Naive B cell (primary cell): ENCODE data around the gene ZNG1B. TPM values are rescaled to one million over a fixed set of nuclear protein-coding genes. Genes with fewer than 3 reads are reported as not detected.
A peak's percentile ranks its signal among the peaks of the same experiment; 100 is the strongest.
"Not testable (repeated sequence)": the region's sequence is repeated elsewhere in the genome, so short reads cannot be mapped to it uniquely, and the experiment has no call there.

Experiments
- ATAC-seq, 2 donors: fragments of 150-1000 bp; cut with Tn5 transposase; 2 replicates each; pipeline ENCODE4 v1.10.0; 2021; ENCODE audit warnings: low read depth in 2 of 2, mild to moderate bottlenecking in 2 of 2, moderate library complexity in 2 of 2
- DNase-seq: peaks from one replicate; pipeline ENCODE4 v3.0.0; 2022
- H3K27ac Mint-ChIP-seq, 6 donors: one replicate each; pipeline ENCODE4 v1.8.0; 2020 to 2022; ENCODE audit warnings: mild to moderate bottlenecking in 6 of 6, mixed read lengths in 6 of 6, moderate library complexity in 5 of 6, inconsistent platforms in 2 of 6
- H3K27me3 Mint-ChIP-seq, 3 donors: one replicate each; pipeline ENCODE4 v1.8.0; 2021 to 2022; ENCODE audit warnings: mixed read lengths in 3 of 3, mild to moderate bottlenecking in 1 of 3
- H3K36me3 Mint-ChIP-seq, 2 donors: one replicate each; pipeline ENCODE4 v1.8.0; 2020 to 2022; ENCODE audit warnings: mixed read lengths in 2 of 2, inconsistent platforms in 1 of 2, mild to moderate bottlenecking in 1 of 2
- H3K4me1 Mint-ChIP-seq, 3 donors: one replicate each; pipeline ENCODE4 v1.8.0; 2020 to 2022; ENCODE audit warnings: mixed read lengths in 3 of 3, inconsistent platforms in 1 of 3, mild to moderate bottlenecking in 1 of 3, moderate library complexity in 1 of 3
- H3K4me3 Mint-ChIP-seq, 8 donors: one replicate each; pipeline ENCODE4 v1.8.0; 2020 to 2022; ENCODE audit warnings: mild to moderate bottlenecking in 8 of 8, mixed read lengths in 8 of 8, moderate library complexity in 8 of 8, inconsistent platforms in 2 of 8
- H3K9me3 Mint-ChIP-seq, 7 donors: one replicate each; pipeline ENCODE4 v1.8.0; 2020 to 2022; ENCODE audit warnings: mixed read lengths in 7 of 7, mild to moderate bottlenecking in 5 of 7, inconsistent platforms in 2 of 7, moderate library complexity in 1 of 7
- polyA plus RNA-seq, 6 donors: library from polyadenylated mRNA; unstranded; fragments of 300-500 nt; fragmentation: Illumina TruSeq; gene quantifications; one replicate each; pipeline ENCODE4 v1.2.3, GENCODE V29; 2021; ENCODE audit warnings: low read depth in 6 of 6

The ZNG1B gene
- polyA plus RNA-seq, 6 donors from 2014 or later, result 29.0 to 47.0 (median 34.0) TPM

DNA sequence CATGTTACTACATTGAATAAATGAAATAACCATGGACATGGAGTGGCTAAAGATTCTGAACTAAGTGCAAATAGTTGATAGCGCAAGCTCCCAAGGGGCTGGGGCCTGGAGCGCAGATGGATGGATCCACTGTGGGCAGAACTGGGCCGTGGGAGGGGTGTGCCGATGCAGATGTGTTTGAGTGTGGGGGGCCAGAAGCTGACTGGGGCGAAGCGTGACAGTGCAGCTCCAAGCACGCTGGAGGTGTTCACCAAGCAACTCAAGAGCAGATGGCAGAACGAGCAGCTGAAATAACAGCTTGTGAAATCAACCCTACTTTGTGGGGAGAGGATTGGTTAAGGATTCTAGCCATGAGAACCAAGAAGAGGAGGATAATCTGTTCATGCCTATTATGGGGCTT, 78.0 kb downstream of the ZNG1B start:
- DNase-seq, H3K4me1 Mint-ChIP-seq, H3K27ac Mint-ChIP-seq, H3K4me3 Mint-ChIP-seq, H3K36me3 Mint-ChIP-seq, ATAC-seq, H3K9me3 Mint-ChIP-seq: not testable (repeated sequence)
- H3K27me3 Mint-ChIP-seq, result peaks cover 7 to 16% (median 9%) of the 10 kb centered on the region in 3 donors

DNA sequence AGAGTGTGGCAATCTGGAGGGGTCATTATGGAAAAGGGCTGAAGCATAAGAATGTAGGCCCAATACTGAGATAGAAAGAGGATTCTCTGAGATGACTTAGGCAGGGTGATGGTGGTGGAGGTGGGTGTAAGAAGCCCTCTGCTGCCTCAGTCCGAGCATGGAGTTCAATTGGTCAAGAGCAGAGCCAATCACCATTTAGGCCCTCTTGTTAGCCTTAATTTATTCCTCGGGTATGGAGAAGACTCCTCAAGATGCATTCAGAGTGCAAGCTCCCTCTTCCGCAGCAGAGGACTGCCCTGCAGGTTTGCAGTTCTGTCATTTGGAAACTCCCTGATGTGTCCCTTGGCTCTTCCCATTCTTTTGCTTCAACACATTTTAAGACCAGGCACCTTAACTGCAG, 78.5 kb downstream of the ZNG1B start:
- H3K9me3 Mint-ChIP-seq, H3K36me3 Mint-ChIP-seq, ATAC-seq, DNase-seq, H3K4me1 Mint-ChIP-seq, H3K27ac Mint-ChIP-seq, H3K4me3 Mint-ChIP-seq: not testable (repeated sequence)
- peaks cover 7 to 16% (median 8%) of the 10 kb centered on the region in 3 donors for H3K27me3 Mint-ChIP-seq

GRCh38 chr2:113517025-113517424, 79.5 kb downstream of the ZNG1B start:
- not testable (repeated sequence) for H3K9me3 Mint-ChIP-seq, ATAC-seq, H3K27ac Mint-ChIP-seq, H3K4me3 Mint-ChIP-seq, H3K36me3 Mint-ChIP-seq, DNase-seq, H3K4me1 Mint-ChIP-seq
- peaks cover 2 to 16% (median 4%) of the 10 kb centered on the region in 3 donors for H3K27me3 Mint-ChIP-seq

GRCh38 chr2:113520837-113521236, 83.3 kb downstream of the ZNG1B start:
- H3K27me3 Mint-ChIP-seq, H3K9me3 Mint-ChIP-seq, H3K27ac Mint-ChIP-seq, DNase-seq, H3K36me3 Mint-ChIP-seq, H3K4me3 Mint-ChIP-seq, H3K4me1 Mint-ChIP-seq, ATAC-seq: not testable (repeated sequence)

GRCh38 chr2:113521492-113521891, 84.0 kb downstream of the ZNG1B start:
- not testable (repeated sequence) for H3K4me1 Mint-ChIP-seq, H3K27me3 Mint-ChIP-seq, H3K27ac Mint-ChIP-seq

GRCh38 chr2:113524986-113525385, 87.5 kb downstream of the ZNG1B start:
- not testable (repeated sequence) for DNase-seq, H3K36me3 Mint-ChIP-seq, H3K4me1 Mint-ChIP-seq, H3K9me3 Mint-ChIP-seq, H3K4me3 Mint-ChIP-seq, H3K27ac Mint-ChIP-seq, ATAC-seq, H3K27me3 Mint-ChIP-seq

More at GRCh38 chr2:113521492-113521891, 84.0 kb downstream of the ZNG1B start:
- not testable (repeated sequence) for DNase-seq, H3K36me3 Mint-ChIP-seq, H3K4me3 Mint-ChIP-seq, ATAC-seq, H3K9me3 Mint-ChIP-seq

GRCh38 chr2:113527350-113528045, 90.0 kb downstream of the ZNG1B start:
- not testable (repeated sequence) for H3K4me1 Mint-ChIP-seq, H3K36me3 Mint-ChIP-seq, H3K27ac Mint-ChIP-seq, H3K27me3 Mint-ChIP-seq, H3K4me3 Mint-ChIP-seq, H3K9me3 Mint-ChIP-seq
- peak; percentile 8 for DNase-seq
- peak; percentile 61 to 83 for ATAC-seq

DNA sequence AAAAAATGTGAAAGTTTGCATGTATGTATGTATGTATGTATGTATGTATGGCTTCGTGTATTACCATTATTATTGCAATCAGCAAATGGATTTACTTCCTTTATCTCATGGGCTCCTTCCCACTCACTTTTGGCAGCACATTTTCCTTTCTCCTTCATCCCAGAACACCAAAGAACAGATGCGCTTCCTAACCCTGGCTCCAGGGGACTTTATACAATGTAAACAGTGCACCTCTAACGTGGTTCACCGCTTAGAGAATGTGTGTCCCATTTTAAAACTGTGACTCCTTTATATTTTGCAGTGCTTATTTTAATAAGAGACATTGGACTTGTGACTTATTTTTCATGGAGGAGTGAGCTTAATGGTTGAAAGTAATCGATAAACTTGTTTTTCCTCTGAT, 90.6 kb downstream of the ZNG1B start:
- ATAC-seq, H3K36me3 Mint-ChIP-seq, H3K4me3 Mint-ChIP-seq, H3K27me3 Mint-ChIP-seq, DNase-seq, H3K4me1 Mint-ChIP-seq, H3K9me3 Mint-ChIP-seq, H3K27ac Mint-ChIP-seq: not testable (repeated sequence)

DNA sequence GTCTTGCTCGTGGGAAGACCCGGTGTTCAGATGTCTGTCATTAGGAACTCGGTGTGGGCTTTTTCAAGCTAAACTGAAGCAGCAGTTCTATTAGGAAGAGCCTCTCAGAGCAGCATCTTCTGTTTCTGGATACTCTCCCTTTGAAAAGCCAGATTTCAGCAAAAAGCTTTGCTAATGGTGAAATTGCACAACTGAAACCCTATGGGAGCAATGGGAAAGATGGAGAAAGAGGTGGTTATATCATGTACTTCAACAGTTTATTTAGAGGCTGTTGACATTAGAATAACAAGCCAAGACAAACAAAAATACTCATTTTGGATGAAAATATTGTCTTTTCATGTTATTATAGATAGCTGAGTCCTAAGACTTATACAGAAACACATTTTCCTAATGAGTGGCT, 91.4 kb downstream of the ZNG1B start:
- not testable (repeated sequence) for ATAC-seq, H3K4me3 Mint-ChIP-seq, H3K36me3 Mint-ChIP-seq

GRCh38 chr2:113532991-113533390, 95.5 kb downstream of the ZNG1B start:
- ATAC-seq, H3K4me1 Mint-ChIP-seq, H3K27me3 Mint-ChIP-seq, H3K27ac Mint-ChIP-seq, H3K36me3 Mint-ChIP-seq, H3K4me3 Mint-ChIP-seq, DNase-seq, H3K9me3 Mint-ChIP-seq: not testable (repeated sequence)

More for the DNA sequence above, 91.4 kb downstream of the ZNG1B start:
- not testable (repeated sequence) for H3K4me1 Mint-ChIP-seq, DNase-seq, H3K27me3 Mint-ChIP-seq, H3K9me3 Mint-ChIP-seq, H3K27ac Mint-ChIP-seq

GRCh38 chr2:113536573-113536972, 99.1 kb downstream of the ZNG1B start:
- H3K27ac Mint-ChIP-seq, H3K4me1 Mint-ChIP-seq, ATAC-seq, DNase-seq, H3K36me3 Mint-ChIP-seq, H3K9me3 Mint-ChIP-seq, H3K4me3 Mint-ChIP-seq, H3K27me3 Mint-ChIP-seq: not testable (repeated sequence)

- not testable (repeated sequence) for H3K27me3 Mint-ChIP-seq
Measured at GRCh38 chr2:113540834-113541203, 103.3 kb downstream of the ZNG1B start.

DNA sequence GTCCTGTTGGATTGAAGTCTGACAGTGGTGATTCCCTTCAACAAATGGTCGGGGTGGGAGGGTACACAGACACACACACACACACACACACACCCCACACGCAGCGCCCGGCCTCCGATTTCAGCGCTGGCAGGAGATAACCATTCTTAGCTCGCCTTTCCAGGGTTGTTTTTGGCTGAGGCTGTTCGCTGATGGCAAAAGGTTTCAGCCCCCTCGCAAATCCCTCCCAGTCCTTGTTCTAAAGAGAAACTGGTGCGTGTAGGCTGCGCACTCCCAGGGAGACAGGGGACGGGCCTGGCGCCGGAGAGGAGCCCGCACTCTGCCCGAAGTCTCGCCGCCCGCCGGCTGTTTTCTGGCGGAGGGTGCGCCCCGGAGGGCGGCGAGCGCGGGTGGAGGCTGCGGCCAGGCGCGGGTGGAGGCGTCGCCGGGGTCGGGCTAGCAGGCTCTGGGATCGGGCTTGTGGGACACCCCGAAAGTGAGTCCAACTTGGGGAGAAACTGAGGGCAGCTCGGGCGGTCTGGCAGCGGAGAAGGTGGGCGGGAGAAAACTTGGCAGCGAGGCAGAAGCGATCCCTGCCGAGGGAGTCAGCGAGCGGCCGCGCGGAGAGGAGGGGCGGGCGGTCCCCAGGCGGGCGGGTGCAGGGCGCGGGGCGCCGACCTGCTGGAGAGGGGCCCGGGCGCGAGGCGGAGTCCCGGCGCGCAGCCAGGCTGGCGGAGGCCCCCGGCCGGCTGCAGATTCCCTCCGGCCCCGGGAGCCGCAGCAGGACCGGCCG, 103.9 kb downstream of the ZNG1B start:
- not testable (repeated sequence) for DNase-seq, H3K4me1 Mint-ChIP-seq, H3K27ac Mint-ChIP-seq, H3K9me3 Mint-ChIP-seq, H3K27me3 Mint-ChIP-seq, H3K36me3 Mint-ChIP-seq
- H3K4me3 Mint-ChIP-seq, result peak overlapping the region; percentile 4 to 82 (median 66)
- peak; percentile 54 to 57 for ATAC-seq

More at GRCh38 chr2:113540834-113541203, 103.3 kb downstream of the ZNG1B start:
- DNase-seq, H3K36me3 Mint-ChIP-seq, H3K9me3 Mint-ChIP-seq, H3K4me1 Mint-ChIP-seq, ATAC-seq, H3K27ac Mint-ChIP-seq: not testable (repeated sequence)
- peak overlapping the region in 7 of 8 donors; percentile 4 to 82 (median 69) for H3K4me3 Mint-ChIP-seq

- H3K36me3 Mint-ChIP-seq, H3K9me3 Mint-ChIP-seq, DNase-seq, H3K27me3 Mint-ChIP-seq, H3K27ac Mint-ChIP-seq, H3K4me1 Mint-ChIP-seq: not testable (repeated sequence)
- peak overlapping the region in 7 of 8 donors; percentile 60 to 86 (median 83) for H3K4me3 Mint-ChIP-seq
- peak in 1 of 2 donors; percentile 21 for ATAC-seq
Measured at GRCh38 chr2:113541976-113542485, 104.5 kb downstream of the ZNG1B start.
